Activated CD8-positive, alpha-beta memory T cell treated with anti-CD3 and anti-CD28 coated beads for 48 hours (primary cell): Measurements from ENCODE around the gene ERC1.
"Not testable (repeated sequence)": the region's sequence is repeated elsewhere in the genome, so short reads cannot be mapped to it uniquely, and the experiment has no call there.

Source experiments
- DNase-seq, 3 experiments: peaks; one replicate each; pipeline ENCODE4 v3.0.0-alpha.2; 2020; ENCODE audit warnings: low read depth in 2 of 3, low spot score in 2 of 3

Gene ERC1

GRCh38 chr12:1217191-1217949, 226.3 kb downstream of the ERC1 start:
- DNase-seq: no peak

DNA sequence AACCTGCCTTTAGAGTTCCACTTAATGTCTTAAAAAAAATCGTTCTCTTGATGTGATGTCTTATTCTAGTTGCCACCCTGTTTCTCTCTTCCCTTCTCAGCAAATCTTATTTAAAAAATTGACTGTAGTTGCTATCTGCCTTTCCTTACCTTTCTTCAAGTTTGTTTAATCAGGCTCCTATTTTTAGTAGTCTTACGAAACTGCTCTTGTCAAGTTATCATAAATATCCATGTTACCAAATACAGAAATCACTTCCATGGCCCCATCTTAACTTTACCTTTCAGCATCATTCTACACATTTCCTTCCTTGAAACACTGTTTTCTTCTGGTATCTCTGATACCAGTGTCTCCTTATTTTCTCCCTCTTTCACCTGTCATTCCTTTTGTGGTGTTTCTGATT, 227.3 kb downstream of the ERC1 start:
- DNase-seq: no peak

DNA sequence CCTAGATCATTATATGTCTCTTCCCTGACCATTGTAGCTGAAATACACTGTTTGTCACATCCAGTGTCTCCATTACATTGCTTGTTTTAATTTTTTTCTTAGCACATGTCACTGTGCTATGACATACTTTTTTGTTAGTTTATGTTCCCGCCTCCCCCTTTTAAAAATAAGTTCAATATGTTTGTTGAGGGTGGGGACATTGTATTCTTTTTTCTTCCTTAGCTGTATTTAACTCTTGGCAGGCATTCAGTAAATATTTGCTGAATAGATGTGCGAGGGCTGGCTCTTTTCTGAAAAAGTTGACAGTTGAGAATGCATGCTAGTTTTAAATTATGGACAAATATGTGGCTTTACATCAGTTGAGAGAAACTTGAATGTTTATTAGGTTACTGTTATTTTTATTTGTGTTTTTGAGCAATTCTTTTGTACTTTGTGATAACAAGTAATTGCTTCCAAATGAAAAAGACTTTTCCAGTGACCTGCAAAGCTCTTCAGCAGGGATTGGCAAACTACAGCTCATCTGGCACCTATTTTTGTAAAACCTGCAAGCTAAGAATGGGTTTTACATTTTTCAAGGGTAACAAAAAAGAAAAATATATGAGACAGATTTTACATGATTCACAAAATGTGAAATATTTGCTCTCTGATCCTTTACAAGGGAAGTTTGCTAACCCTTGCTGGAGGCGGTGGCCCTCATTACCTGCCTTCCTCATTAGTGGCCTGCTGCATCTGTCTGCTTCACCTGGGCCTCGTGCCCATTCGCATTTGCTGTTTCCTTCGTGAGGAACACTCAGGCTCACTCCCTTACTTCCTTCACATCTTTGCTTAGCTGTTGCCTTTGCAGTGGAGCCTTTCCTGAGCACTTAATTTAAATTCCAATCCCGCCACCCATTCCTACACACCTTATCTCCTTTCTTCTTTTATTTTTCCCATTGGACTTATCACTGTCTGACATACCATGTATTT, 229.4 kb downstream of the ERC1 start:
- no peak for DNase-seq

DNA sequence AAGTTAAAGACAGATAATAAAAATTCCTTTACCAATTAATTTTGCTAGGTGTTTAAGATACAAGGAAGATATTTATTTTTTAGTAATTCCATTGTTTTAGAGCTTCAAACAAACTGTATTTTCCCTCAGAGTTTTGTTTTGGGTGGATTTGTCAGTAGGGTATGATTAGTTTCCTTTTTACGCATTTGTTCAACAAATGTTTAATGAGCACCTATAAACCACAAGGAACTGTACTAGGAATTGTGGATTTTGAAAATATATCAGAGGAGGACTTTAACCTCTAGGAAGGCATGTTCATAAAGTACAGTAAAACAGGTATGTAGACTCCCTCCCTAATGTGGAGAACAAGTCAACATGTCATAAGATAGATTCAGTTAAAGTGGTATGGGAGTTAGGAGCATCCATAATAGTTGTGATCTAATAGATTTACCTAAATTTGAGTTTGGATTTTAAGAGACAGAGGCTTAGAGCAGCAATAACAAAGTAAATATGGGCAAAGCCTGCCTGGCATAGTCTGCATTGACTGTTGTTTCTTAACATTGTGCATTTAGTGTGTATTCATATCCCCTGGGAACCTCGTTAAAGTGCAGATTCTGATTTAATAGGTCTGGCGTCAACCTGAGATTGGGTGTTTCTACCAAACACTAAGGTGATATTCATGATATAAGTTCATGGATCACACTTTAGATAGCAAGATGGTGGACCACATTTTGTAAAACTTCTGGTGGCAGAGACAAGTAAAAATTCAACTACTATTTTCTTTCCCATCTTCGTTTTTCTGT, 232.0 kb downstream of the ERC1 start:
- DNase-seq: no peak

GRCh38 chr12:1226951-1227350, 235.9 kb downstream of the ERC1 start:
- no peak for DNase-seq

GRCh38 chr12:1234073-1234472, 243.1 kb downstream of the ERC1 start:
- DNase-seq: no peak

- no peak for DNase-seq
Observed at GRCh38 chr12:1246637-1247036, 255.6 kb downstream of the ERC1 start.

- DNase-seq: no peak
Observed at GRCh38 chr12:1250641-1251040, 259.6 kb downstream of the ERC1 start.

DNA sequence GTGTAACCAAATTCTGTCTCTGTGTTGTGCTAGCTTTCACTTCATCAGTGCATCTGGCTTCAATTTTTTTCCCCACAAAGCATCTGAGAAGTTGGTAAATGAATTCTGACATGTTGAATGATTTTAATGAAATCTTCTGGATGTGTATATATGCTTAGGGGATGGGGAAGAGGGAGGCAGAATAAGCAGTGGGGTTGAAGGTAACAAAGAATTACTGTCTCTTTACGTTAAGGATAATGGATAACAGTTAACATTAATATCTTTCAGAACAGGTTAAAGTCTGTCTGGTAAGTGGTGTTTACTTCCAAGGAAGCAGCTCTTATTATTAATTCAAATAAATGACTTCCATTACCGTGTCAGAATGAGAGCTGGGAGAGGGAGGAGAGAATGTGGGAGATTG, 261.7 kb downstream of the ERC1 start:
- DNase-seq: no peak

DNA sequence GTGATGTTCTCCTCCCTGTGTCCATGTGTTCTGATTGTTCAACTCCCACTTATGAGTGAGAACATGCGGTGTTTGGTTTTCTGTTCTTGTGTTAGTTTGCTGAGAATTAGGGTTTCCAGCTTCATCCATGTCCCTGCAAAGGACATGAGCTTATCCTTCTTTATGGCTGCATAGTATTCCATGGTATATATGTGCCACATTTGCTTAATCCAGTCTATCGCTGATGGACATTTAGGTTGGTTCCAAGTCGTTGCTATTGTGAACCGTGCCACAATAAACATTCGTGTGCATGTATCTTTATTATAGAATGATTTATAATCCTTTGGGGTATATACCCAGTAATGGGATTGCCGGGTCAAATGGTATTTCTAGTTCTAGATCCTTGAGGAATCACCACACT, 264.1 kb downstream of the ERC1 start:
- DNase-seq: not testable (repeated sequence)

- DNase-seq: not testable (repeated sequence)
Observed at GRCh38 chr12:1255854-1256253, 264.8 kb downstream of the ERC1 start.

- no peak for DNase-seq
Observed at GRCh38 chr12:1256285-1256684, 265.3 kb downstream of the ERC1 start.

GRCh38 chr12:1256991-1257390, 266.0 kb downstream of the ERC1 start:
- no peak for DNase-seq

GRCh38 chr12:1262011-1262410, 271.0 kb downstream of the ERC1 start:
- no peak for DNase-seq

- no peak for DNase-seq
Observed at GRCh38 chr12:1267243-1267642, 276.2 kb downstream of the ERC1 start.

- no peak for DNase-seq
Observed at GRCh38 chr12:1272142-1272541, 281.1 kb downstream of the ERC1 start.

GRCh38 chr12:1273051-1273450, 282.0 kb downstream of the ERC1 start:
- DNase-seq: no peak

- no peak for DNase-seq
Observed at GRCh38 chr12:1277905-1278304, 286.9 kb downstream of the ERC1 start.

GRCh38 chr12:1279050-1279449, 288.0 kb downstream of the ERC1 start:
- DNase-seq: no peak

- DNase-seq: no peak
Observed at GRCh38 chr12:1280059-1280458, 289.0 kb downstream of the ERC1 start.

DNA sequence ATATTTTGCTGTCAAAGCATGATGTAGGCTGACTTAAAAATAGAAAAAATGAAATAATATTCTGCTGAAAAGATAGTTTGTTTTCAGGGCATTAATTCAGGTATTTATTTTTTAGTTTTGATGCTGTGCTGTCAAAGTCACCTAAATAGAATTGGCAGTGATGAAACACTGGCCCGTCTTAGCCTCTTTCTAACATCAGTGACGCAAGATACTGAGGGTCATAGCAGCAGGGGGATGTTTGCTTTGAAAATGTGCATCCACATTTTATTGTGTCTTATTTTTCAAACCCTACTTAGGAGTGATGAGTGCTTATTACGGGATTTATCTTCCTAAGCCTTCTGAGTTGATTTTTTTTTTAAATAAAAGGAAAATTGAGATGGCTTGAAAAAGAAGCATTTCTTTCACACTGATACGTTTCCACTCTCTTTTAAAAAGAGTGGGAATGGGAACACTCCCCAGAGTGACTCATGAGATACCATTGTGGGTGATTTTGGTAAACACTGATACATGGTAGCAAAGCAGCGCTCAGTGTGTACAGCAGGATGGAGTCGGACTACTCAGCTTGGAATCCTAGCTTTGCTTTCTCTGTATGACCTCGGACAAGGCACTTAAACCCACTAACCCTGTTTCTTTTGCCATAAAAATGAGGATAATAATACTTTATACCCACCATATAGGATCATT, 290.8 kb downstream of the ERC1 start:
- DNase-seq: no peak
